HepG2 (cell line): ENCODE data around the gene MTPN. TPM values are rescaled to one million over a fixed set of nuclear protein-coding genes. Genes with fewer than 3 reads are reported as not detected.

Source experiments
- AGO2 ChIP-seq: fragments of 200-400 bp; formaldehyde crosslinking; optimal IDR thresholded peaks from 2 replicates; pipeline ENCODE3; 2017; ENCODE audit warnings: mild to moderate bottlenecking, low read depth, low read length, moderate library complexity
- BRD4 ChIP-seq: sonication (generic); formaldehyde crosslinking; IDR thresholded peaks from 2 replicates; pipeline ENCODE4 v1.4.0; 2020; ENCODE audit warnings: missing genetic modification reagents
- MTA3 ChIP-seq: sonication (generic); formaldehyde crosslinking; IDR thresholded peaks from 2 replicates; pipeline ENCODE4 v1.4.0; 2020; ENCODE audit warnings: missing genetic modification reagents
- MTERF4 ChIP-seq: sonication (generic); formaldehyde crosslinking; IDR thresholded peaks from 2 replicates; pipeline ENCODE4 v1.8.0; 2023; ENCODE audit warnings: mild to moderate bottlenecking, missing genetic modification reagents
- NRL ChIP-seq: sonication (generic); formaldehyde crosslinking; IDR thresholded peaks from 2 replicates; pipeline ENCODE4 v1.5.0; 2020; ENCODE audit warnings: missing genetic modification reagents, mild to moderate bottlenecking, moderate library complexity, borderline replicate concordance
- SALL1 ChIP-seq: sonication (generic); formaldehyde crosslinking; IDR thresholded peaks from 2 replicates; pipeline ENCODE4 v1.8.0; 2022; ENCODE audit warnings: mild to moderate bottlenecking, missing genetic modification reagents
- TCF7L2 ChIP-seq: IDR thresholded peaks from 2 replicates; pipeline ENCODE4 v1.6.1; 2011; ENCODE audit warnings: mild to moderate bottlenecking, low read depth, low read length, moderate library complexity
- TFDP1 ChIP-seq: IDR thresholded peaks from 2 replicates; pipeline ENCODE4 v1.6.1; 2016; ENCODE audit warnings: missing compliant biosample characterization, missing genetic modification reagents, borderline replicate concordance
- ZBTB33 ChIP-seq: sonication (generic); formaldehyde crosslinking; IDR thresholded peaks from 2 replicates; pipeline ENCODE4 v1.4.0; 2020; ENCODE audit warnings: missing genetic modification reagents
- ZNF704 ChIP-seq: sonication (generic); formaldehyde crosslinking; IDR thresholded peaks from 2 replicates; pipeline ENCODE4 v1.8.1; 2023; ENCODE audit warnings: mild to moderate bottlenecking, inconsistent platforms, moderate library complexity, missing genetic modification reagents, borderline replicate concordance
- polyA plus RNA-seq, 8 experiments: library from polyadenylated mRNA; depleted of rRNA in 3 of 8; stranded (reverse) in 7 of 8; unstranded in 1 of 8; fragments of >200 nt; fragmentation: Illumina TruSeq in 4 of 8; extraction: Trizol in 4 of 8; gene quantifications; 2 replicates each; pipeline versions ENCODE4 v1.2.1 to v1.2.3, GENCODE V29; 2011 to 2016; ENCODE audit warnings: low read depth in 4 of 8, missing spikeins in 1 of 8, mixed read lengths in 1 of 8; ENCODE audit not compliant: insufficient read depth in 1 of 8
- total RNA-seq, 5 experiments: library from RNA; depleted of rRNA; stranded (reverse); fragments of >200 nt; fragmentation: Illumina TruSeq; extraction: Trizol; gene quantifications; 2 replicates each; pipeline ENCODE4 v1.2.3, GENCODE V29; 2016; ENCODE audit warnings: low read depth in 1 of 5
- TF ChIP-seq, protein P1 (sequence below): sonication (generic); formaldehyde crosslinking; IDR thresholded peaks from one replicate; pipeline ENCODE4 v1.5.1; 2020; ENCODE audit warnings: mild to moderate bottlenecking, missing genetic modification reagents; ENCODE audit errors: not compliant biosample characterization
- TF ChIP-seq, protein P2 (sequence below): sonication (generic); formaldehyde crosslinking; IDR thresholded peaks from 2 replicates; pipeline ENCODE4 v1.5.0; 2020; ENCODE audit warnings: missing genetic modification reagents

MTPN gene
- total and polyA plus RNA-seq, 2 of the 13 experiments (the other 11 are each of a cell fraction or from before 2014, with no cell fraction given): 31.1 to 71.7 TPM

GRCh38 chr7:135977007-135977741 lies at the start of gene MTPN (continued):
- TF ChIP-seq, protein P1, sequence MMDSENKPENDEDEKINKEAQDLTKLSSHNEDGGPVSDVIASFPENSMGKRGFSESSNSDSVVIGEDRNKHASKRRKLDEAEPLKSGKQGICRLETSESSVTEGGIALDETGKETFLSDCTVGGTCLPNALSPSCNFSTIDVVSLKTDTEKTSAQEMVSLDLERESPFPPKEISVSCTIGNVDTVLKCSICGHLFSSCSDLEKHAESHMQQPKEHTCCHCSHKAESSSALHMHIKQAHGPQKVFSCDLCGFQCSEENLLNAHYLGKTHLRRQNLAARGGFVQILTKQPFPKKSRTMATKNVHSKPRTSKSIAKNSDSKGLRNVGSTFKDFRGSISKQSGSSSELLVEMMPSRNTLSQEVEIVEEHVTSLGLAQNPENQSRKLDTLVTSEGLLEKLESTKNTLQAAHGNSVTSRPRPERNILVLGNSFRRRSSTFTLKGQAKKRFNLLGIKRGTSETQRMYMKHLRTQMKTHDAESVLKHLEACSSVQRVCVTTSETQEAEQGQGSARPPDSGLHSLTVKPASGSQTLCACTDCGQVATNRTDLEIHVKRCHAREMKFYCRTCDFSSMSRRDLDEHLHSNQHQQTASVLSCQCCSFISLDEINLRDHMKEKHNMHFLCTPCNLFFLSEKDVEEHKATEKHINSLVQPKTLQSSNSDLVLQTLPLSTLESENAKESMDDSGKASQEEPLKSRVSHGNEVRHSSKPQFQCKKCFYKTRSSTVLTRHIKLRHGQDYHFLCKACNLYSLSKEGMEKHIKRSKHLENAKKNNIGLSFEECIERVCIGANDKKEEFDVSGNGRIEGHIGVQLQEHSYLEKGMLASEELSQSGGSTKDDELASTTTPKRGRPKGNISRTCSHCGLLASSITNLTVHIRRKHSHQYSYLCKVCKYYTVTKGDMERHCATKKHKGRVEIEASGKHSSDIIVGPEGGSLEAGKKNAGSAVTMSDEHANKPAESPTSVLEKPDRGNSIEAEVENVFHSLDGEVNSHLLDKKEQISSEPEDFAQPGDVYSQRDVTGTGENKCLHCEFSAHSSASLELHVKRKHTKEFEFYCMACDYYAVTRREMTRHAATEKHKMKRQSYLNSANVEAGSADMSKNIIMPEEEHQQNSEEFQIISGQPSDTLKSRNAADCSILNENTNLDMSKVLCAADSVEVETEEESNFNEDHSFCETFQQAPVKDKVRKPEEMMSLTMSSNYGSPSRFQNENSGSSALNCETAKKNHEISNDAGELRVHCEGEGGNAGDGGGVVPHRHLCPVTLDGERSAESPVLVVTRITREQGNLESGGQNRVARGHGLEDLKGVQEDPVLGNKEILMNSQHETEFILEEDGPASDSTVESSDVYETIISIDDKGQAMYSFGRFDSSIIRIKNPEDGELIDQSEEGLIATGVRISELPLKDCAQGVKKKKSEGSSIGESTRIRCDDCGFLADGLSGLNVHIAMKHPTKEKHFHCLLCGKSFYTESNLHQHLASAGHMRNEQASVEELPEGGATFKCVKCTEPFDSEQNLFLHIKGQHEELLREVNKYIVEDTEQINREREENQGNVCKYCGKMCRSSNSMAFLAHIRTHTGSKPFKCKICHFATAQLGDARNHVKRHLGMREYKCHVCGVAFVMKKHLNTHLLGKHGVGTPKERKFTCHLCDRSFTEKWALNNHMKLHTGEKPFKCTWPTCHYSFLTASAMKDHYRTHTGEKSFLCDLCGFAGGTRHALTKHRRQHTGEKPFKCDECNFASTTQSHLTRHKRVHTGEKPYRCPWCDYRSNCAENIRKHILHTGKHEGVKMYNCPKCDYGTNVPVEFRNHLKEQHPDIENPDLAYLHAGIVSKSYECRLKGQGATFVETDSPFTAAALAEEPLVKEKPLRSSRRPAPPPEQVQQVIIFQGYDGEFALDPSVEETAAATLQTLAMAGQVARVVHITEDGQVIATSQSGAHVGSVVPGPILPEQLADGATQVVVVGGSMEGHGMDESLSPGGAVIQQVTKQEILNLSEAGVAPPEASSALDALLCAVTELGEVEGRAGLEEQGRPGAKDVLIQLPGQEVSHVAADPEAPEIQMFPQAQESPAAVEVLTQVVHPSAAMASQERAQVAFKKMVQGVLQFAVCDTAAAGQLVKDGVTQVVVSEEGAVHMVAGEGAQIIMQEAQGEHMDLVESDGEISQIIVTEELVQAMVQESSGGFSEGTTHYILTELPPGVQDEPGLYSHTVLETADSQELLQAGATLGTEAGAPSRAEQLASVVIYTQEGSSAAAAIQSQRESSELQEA (CRISPR knock-in tag): peak; percentile 92
- no peak for TF ChIP-seq BRD4 (CRISPR knock-in tag)
- TF ChIP-seq, protein P2, sequence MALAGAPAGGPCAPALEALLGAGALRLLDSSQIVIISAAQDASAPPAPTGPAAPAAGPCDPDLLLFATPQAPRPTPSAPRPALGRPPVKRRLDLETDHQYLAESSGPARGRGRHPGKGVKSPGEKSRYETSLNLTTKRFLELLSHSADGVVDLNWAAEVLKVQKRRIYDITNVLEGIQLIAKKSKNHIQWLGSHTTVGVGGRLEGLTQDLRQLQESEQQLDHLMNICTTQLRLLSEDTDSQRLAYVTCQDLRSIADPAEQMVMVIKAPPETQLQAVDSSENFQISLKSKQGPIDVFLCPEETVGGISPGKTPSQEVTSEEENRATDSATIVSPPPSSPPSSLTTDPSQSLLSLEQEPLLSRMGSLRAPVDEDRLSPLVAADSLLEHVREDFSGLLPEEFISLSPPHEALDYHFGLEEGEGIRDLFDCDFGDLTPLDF: 0 out of 2 replicates have a peak, but pooled peaks have one; percentile 34
- peak; percentile 48 for TF ChIP-seq AGO2
- 0 out of 2 replicates have a peak, but pooled peaks have one; percentile 43 for TF ChIP-seq ZNF704 (CRISPR knock-in tag)
- 0 out of 2 replicates have a peak, but pooled peaks have one; percentile 7 for TF ChIP-seq TFDP1 (CRISPR knock-in tag)
- peak; percentile 79; the same call in 1 of the 2 replicates for TF ChIP-seq NRL (CRISPR knock-in tag)
- TF ChIP-seq SALL1 (CRISPR knock-in tag): peak; percentile 71
- TF ChIP-seq MTA3 (CRISPR knock-in tag): no peak
- no peak for TF ChIP-seq MTERF4 (CRISPR knock-in tag)
- no peak for TF ChIP-seq ZBTB33
- TF ChIP-seq TCF7L2: no peak
